NCI-H1930 (cell line): ENCODE data around the gene PDGFB.

Source experiments
- DNase-seq, 2 experiments: peaks; one replicate each; lab custom pipeline; 2025; lab: John Stamatoyannopoulos, UW

PDGFB gene

GRCh38 chr22:39205344-39206021, 39.3 kb downstream of the PDGFB start:
- DNase-seq = no peak

DNA sequence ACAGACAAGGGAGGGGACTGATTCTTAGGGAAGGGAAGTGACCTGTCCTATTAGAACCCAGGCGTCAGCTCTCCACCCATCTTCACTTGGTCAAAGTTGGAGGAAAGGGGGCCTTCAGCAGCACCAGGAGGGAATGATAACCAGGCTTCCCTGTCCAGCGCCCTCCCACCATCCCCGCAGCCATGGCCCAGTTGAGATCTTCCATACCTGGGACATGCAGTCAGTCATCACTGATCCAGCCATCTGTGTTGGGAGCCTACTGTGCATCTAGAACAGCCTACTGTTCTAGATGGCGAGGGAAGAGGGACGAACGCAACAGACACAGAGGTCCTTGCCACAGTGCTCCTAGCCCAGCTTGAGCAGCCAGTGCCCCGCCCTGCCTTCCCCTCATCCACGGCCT, 40.6 kb downstream of the PDGFB start:
- no peak for DNase-seq

DNA sequence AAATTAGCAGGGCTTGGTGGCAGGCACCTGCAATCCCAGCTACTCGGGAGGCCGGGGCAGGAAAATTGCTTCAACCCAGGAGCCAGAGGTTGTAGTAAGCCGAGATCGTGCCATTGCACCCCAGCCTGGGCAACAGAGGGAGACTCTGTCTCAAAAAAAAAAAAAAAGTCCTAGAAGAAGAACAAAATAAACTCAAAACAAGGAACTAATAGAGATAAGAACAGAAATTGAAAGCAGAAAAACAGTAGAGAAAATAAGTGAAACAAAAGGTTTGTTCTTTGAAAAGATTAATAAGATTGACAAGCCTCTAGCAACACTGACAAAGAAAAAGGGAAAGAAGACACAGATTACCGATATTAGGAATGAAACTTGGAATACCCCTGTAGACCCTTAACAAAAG, 47.2 kb downstream of the PDGFB start:
- no peak for DNase-seq

- no peak for DNase-seq
Observed at GRCh38 chr22:39194098-39194497, 50.7 kb downstream of the PDGFB start.

GRCh38 chr22:39188809-39189208, 56.0 kb downstream of the PDGFB start:
- DNase-seq = no peak

DNA sequence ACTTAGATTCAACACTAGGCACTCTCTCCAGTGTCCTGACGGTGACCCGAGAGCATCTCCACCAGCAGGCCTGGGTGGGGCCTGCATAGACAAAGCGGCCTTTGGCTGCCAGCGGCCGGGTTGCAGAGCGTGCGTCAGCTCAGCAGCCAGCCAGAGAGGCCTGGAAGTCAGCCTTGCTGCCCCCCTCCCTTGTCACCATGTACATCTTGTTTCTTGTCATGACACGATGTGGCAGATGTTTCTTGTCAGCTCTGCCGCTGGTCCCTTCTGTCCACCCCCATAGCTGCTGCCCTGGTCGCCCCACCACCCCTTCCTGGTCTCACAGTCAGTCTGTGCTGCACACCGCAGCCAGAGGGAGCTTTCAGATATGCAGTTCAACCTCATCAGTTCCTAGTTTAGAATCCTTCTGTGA, 59.2 kb downstream of the PDGFB start:
- DNase-seq = no peak

DNA sequence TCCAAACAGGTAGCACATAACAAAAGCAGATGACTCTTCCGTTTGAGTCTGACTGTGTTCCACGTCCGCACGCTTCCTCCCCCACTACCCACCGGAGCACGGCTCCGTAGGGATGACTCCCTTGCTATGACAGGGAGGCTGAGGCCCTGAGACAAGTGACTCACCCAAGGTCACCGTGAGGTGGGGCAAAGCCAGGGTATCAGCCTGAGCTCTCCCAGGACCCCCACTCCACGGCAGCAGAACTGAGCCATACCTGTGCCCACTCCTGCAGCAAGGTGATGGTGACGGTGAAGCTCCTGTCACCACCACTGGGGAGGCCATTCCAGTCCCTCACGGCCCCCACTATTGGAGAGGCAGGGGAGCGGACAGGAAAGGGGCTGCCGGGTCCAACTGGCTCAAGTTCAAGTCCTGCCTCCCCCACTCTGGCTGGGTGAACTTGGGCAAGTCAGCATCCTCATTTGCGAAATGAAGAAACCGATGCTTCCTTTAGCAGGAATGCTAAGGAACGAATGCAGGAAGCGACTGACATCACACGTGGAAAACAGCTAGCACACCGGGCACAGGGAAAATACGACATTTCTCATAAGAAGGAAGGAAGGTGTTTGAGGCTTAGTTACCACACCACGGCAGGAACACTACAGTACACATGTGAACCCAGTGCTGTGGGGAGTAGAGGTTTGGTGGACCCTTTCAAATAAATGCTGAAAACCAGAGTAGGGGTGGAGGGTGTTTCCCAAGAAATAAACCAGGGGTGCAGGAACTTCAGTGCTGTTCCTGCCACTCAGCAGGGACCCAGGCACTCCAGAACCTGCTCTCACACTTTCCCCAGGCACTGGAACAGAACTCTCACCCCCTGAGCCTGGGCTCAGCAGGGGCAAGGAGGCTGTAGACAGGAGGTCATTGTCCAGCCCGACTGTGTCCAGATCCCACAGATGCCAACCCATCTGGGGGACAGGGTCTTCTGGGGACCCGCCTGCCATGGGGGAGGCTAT, 59.9 kb downstream of the PDGFB start:
- no peak for DNase-seq

DNA sequence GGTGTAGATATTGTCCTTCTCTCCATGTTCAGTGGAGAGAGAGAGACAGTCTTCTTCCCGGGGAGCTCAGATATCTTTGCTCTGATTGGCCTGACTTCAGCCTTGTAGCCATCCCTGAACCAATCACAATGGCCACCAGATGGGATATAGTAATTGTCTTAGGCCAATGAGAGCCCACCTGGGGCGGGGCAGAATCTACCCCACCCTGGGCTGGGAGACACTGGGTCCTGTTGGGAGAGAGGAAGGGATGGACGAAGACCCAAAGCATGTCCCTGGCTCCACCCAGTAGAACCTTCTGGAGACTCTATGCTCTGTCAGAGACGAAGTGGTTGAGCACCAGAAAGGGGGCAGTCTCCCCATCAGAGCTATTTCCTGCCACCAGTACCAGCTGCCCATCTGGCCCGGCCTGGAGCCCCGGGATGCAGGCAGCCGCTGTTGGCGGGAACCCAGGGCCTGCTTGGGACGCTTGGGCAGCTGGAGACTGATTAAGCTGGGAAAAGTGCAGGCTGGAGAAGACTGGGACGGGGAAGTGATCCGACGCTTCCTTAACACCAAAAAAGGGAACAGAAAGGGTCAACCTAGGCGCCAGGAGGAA, 60.7 kb downstream of the PDGFB start:
- DNase-seq = no peak

- DNase-seq = no peak
Observed at GRCh38 chr22:39182478-39183030, 62.2 kb downstream of the PDGFB start.

DNA sequence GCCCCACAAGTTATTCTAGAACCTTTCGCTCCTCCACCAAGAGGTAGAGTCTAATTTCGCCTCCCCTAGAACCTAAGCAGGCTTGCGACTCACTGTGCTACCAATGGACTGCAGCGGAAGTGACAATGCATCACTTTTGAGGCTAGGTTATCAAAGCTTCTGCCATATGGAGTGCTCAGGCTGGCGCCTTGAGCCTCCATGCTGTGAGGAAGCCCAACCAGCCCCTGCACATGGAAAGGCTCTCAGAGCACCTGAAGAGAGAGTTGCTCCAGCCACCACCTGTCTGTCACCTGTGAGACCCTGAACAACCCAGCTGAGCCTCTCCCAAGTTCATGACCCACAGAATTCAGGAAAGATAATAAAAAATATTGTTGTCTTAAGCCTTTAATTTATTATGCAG, 63.0 kb downstream of the PDGFB start:
- DNase-seq = no peak

- DNase-seq = no peak
Observed at GRCh38 chr22:39181356-39181755, 63.4 kb downstream of the PDGFB start.

GRCh38 chr22:39179841-39180335, 64.9 kb downstream of the PDGFB start:
- DNase-seq = no peak

- no peak for DNase-seq
Observed at GRCh38 chr22:39179401-39179827, 65.4 kb downstream of the PDGFB start.

DNA sequence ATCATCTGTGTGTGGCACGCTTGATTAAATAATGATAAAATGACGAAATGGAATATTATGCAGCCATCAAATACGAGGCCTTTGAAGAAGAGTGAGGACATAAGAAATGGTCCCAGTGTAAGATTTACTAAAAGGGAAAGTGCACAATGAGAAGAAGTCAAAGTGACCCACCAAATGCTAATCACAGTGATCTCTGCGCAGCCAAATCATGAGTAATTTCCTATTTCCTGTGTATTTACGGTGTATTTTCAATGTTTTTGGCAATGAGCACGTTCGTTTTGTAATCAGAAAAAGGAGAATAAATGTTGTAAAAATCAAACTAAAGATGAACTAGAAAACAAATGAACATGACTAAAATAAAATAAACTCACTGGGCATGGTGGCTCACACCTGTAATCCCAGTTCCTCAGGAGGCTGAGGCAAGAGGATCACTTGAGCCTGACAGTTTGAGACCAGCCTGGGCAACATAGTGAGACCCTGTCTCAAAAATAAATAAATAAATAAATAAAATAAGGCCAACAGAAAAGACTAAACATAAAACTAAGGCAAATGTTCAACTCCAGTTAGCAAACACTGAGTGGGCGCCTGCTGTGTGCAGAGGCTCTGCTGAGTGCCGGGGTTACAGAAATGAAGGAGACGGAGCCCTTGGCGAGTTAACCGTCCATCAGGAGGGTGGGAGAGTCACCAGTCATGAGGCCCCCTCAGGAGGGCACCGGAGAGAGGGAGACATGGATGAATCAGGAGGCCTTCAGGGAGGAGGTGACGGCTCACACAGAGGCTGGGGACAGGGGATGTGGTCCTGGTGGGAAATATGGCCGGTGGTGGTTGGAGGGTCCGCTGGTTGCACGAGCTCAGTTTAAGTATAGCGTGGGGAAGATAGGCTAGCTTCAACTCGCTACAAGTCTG, 66.3 kb downstream of the PDGFB start:
- DNase-seq = no peak

DNA sequence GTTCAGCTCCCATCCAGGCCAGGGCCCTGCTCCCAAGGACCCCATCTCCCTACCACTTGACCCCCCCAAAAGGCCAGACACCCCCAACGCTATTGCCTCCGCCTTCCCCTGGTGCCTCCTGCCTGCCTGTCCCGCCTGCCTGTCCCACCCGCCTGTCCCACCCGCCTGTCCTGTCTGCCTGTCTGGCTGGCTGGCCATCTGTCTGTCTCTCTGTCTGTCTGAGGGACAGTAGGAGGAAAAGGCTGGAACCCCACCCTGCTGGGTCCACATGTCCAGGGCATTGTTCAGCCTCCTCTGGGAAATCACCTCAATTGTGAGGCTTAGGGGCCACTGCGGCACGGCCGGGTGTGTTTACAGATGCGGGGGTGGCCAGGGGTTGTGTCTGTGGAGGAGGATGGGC, 67.0 kb downstream of the PDGFB start:
- DNase-seq = no peak

DNA sequence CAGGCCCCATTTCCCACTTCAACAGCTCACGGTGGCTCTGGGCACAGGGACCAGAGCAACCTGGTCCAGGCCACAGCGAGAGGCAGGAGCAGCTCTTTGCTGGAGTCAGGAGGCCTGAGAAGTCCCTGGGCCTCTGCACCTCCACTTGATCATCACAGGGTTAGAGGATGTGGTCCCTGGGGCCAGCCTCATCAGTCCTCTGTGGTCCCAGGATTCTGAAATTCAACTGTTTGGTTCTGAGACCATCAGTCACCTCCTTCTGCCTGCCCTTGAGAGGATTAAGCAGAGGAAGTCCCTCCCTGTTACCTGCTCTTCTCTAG, 67.4 kb downstream of the PDGFB start:
- DNase-seq = no peak

- no peak for DNase-seq
Observed at GRCh38 chr22:39176714-39177455, 67.9 kb downstream of the PDGFB start.

- no peak for DNase-seq
Observed at GRCh38 chr22:39176143-39176713, 68.6 kb downstream of the PDGFB start.

- DNase-seq = no peak
Observed at GRCh38 chr22:39175353-39176142, 69.2 kb downstream of the PDGFB start.
